ENCODE measurements around the gene PCP2.

Gene PCP2

GRCh38 chr19:7638802-7639465 lies 5.4 kb upstream of the PCP2 start:
- no peak for DNase-seq (ENCODE audit: low spot score)

DNA sequence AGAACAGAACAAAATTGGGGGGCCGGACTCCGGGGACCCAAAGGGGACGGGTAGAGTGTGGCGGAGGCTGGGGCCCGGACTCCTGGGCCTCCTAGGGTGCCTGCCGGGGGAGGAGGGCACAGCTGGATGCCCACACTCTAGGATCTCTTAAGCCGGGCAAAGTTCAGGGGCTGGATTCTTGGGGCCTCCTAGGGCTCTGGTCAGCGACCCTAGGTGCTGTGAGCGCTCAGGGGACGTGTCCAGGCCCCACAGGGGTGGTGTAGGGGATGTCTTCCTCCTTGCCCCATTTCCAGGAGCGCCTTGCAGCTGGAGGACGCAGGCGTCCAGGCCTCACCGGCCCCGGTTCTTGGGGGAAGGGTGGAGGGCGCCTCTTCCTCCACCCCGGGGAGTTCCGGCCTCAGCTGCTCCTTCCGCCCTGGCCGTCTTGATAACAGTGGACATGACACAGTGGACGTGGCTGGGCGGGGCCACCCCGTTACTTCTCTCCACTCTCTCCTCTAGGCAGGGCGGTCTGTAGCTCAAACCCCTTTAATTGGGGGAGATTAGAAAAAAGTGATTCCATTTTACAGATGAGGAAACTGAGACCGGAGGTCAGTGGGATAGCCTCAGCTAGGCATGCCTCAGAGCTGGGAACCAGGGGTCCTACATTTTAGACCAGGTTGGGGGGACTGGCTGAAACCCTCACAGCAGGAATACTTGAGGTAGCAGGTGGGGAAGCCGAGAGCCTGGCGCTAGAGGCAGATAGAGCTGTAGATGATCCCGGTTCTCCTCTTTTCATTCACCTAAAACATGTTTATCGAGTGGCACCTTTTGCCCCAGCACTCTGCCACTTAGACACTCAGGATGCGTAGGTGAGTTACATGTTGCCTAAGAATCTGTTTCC lies 4.1 kb upstream of the PCP2 start:
- no peak for DNase-seq (ENCODE audit: low spot score)

DNA sequence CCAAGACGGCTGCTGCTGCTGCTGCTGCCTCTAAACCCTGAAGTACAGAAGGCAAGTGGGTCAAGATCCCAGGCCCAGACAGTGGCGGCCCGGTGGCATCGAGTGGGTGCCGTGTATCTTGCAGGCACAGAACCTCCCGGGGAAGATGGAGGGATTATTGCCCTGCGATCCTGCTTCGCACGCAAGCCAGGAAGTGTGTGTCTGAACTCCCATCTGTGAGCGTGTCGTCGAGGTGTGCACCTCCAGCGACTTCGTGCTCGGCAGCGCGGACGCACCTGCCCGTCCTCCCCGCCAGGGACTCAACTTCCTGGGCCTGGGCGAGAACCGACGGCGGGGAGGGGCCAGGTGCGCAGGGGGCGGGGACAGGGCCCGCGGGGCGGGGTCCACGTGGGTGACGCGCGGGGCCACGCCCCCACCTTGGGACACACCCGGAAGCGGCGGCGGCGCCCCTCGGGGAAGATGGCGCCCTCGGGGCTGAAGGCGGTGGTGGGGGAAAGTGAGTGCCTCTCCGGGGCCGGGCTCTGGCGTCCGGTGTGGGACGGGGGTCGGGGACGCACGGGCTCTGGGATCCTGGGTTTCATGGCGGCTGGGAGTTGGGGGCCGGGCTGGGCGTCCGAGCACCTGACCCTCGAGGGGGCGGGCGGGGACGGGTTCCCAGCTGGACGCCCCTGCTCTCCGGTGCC lies 3.3 kb upstream of the PCP2 start, which contains the start of gene STXBP2:
Gene STXBP2, plus strand, starts transcription at position 420 of the 683 bp plus-strand sequence. Its CDS starts 40 bp downstream, at position 460.
- DNase-seq (ENCODE audit: low spot score): peak; percentile 85

- DNase-seq (ENCODE audit: low spot score): no peak
Measured at GRCh38 chr19:7636317-7636690, 2.8 kb upstream of the PCP2 start.

- DNase-seq (ENCODE audit: low spot score): no peak
Measured at GRCh38 chr19:7635670-7636069, 2.2 kb upstream of the PCP2 start.

GRCh38 chr19:7632340-7633203 lies 947 bp downstream of the PCP2 start:
- no peak for DNase-seq (ENCODE audit: low spot score)

DNA sequence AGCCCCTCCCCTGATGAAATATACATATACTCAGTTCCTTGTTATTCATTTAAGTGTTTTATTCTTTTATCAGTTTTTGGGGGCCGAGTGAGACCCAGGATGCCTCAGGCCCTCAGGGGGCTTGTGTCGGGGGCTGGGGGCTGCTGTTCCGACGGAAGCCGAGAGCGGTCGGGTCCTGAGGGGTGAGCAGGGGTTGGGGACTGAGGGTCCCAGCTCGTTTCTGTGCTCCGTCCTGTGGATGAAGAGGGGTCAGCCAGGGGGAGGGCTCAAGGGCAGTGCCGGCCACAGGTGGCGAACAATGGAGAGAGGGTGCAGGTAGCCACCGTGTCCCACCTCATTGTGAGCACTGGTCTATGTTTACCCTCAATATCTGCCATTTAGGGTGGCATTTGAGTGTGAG lies 1.9 kb downstream of the PCP2 start:
- no peak for DNase-seq (ENCODE audit: low spot score)

DNA sequence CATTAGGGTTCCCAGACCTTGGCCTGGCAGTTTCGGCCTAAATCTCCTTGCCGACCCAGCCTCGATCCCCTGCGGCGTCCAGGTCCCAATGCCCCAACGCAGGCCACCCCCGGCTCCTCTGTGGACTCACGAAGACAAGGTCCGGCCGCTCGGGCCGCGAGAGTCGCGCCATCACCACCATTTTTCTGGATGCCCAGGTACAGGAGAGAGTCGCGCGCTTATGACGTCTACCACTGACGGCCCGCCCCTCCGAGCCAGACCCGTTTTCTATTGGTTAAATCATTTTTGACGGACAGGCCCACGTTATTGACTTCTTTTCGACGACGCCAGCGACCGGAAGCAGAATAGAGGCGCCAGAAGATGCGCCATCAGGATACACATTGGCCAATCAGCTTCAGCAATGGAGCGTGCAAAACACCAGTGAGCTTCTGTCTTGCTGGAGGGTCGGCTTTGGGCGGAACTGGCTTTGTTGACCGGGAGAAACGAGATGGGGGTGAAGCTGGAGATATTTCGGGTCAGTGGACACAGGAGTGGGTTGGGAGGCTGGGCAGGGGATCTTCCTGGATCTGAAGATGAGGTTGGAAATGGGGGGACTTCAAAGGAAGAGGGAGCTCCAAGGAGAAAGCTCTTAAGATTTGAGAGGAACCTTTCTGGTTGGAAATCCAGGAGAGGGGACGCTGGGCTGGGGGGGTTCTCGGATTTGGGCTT lies 4.0 kb downstream of the PCP2 start, which contains the start of the genes PET100 and XAB2:
Gene PET100, plus strand, starts transcription at position 447 of the 708 bp plus-strand sequence. Its CDS starts 41 bp downstream, at position 488.
Gene XAB2, minus strand, starts transcription at position 199 of the 708 bp plus-strand sequence. Its CDS starts 18 bp downstream, at position 181.
- peak; percentile 96 for DNase-seq (ENCODE audit: low spot score)

- no peak for DNase-seq (ENCODE audit: low spot score)
Measured at GRCh38 chr19:7628589-7629311, 4.8 kb downstream of the PCP2 start.

DNA sequence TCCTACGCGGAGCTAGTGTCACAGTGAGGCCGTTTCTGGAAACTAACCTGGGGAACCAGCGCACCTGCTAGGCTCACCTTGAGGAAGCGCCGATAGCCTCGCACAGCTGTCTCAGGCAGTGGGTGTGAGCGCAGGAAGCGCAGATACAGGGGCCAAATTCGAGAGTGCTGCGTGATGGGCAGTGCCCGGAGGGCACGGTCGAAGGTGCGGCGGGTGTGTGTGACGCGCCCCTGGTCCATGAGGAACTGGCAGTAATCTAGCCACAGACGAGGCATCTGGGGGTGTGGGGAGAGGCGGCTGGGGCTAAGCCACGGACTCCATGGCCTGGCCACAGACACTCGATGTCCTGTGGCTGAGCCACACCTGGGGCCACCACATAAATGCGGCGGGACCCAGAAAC lies 6.4 kb downstream of the PCP2 start:
- DNase-seq (ENCODE audit: low spot score): no peak

GRCh38 chr19:7625763-7626372 lies 7.7 kb downstream of the PCP2 start:
- DNase-seq (ENCODE audit: low spot score): no peak

GRCh38 chr19:7624810-7625209 lies 8.7 kb downstream of the PCP2 start:
- no peak for DNase-seq (ENCODE audit: low spot score)

DNA sequence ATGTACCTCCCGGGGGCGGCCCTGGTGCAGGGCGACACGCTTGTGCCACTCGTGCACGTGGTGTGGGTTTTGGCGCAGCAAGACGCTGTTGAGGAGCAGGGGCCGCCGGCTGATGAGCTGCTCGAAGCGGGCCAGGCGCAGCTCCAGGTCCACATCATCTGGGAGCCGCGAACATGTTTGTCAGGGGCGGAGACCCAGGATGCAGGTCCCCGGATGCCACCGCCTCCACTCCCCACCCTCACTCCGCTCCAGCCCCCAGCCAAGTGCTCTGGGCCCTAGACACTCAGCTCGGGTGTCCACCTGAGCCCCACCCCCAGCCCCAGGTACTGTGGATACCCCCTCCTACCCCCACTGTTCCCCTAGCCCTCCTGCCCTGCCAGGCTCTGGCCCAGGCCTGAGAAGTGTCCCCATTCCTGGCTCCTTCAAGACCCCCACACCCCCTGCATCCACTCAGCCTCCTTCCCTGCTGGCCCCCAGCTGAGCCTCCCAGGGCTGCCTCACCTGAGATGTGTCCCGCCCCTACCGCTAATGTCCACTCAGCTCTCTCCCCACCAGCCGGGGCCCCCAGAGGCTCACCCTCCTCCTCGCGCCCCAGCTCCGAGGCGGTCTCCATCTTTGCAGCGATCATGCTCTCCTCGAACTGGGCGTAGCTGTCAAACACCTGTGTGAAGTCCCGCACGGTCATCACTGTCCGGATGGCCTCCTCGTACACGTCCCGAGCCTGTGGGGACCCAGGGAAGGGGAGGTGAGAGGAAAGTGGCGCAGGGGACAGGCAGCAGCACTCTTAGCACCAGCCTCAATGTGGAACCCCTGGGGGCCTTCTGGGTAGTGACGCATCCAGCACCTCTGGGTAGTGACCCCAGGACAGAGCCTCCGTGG lies 9.6 kb downstream of the PCP2 start:
- DNase-seq (ENCODE audit: low spot score): no peak

- no peak for DNase-seq (ENCODE audit: low spot score)
Measured at GRCh38 chr19:7622933-7623685, 10.4 kb downstream of the PCP2 start.

GRCh38 chr19:7620442-7621412 lies 12.8 kb downstream of the PCP2 start:
- no peak for DNase-seq (ENCODE audit: low spot score)

GRCh38 chr19:7619671-7620441 lies 13.7 kb downstream of the PCP2 start:
- no peak for DNase-seq (ENCODE audit: low spot score)

Measured in ecto neural progenitor cell (in vitro differentiated cells).